HepG2 (cell line): ENCODE results near the gene TBC1D22A. TPM values are rescaled to one million over a fixed set of nuclear protein-coding genes. Genes with fewer than 3 reads are reported as not detected.

Experiments used
- FOXA3 ChIP-seq: IDR thresholded peaks from 2 replicates; pipeline ENCODE4 v1.6.1; 2016; ENCODE audit warnings: missing genetic modification reagents, missing compliant biosample characterization
- GATAD2A ChIP-seq: IDR thresholded peaks from 2 replicates; pipeline ENCODE4 v1.6.1; 2016
- KDM2A ChIP-seq: sonication (generic); formaldehyde crosslinking; IDR thresholded peaks from 2 replicates; pipeline ENCODE4 v1.4.0; 2020; ENCODE audit warnings: low read depth, missing genetic modification reagents, borderline replicate concordance
- KMT2B ChIP-seq: IDR thresholded peaks from 2 replicates; pipeline ENCODE4 v1.6.1; 2016; ENCODE audit warnings: missing genetic modification reagents, missing compliant biosample characterization
- NFYC ChIP-seq: IDR thresholded peaks from 2 replicates; pipeline ENCODE4 v1.6.1; 2016; ENCODE audit warnings: missing genetic modification reagents, missing compliant biosample characterization
- NPAS2 ChIP-seq: sonication (generic); formaldehyde crosslinking; IDR thresholded peaks from 2 replicates; pipeline ENCODE4 v1.8.0; 2022; ENCODE audit warnings: mild to moderate bottlenecking, missing genetic modification reagents, borderline replicate concordance
- SOX13 ChIP-seq, 3 experiments: fragments of 450-650 bp in 1 of 3; sonication (generic) in 1 of 3; formaldehyde crosslinking in 1 of 3; IDR thresholded peaks in 2 of 3; conservative IDR thresholded peaks in 1 of 3; 2 replicates each; pipeline versions ENCODE4 v1.5.0 to v1.6.1; 2016 to 2020; ENCODE audit warnings: antibody characterized with exemption in 1 of 3, mild to moderate bottlenecking in 1 of 3, missing compliant biosample characterization in 1 of 3, missing genetic modification reagents in 1 of 3, moderate library complexity in 1 of 3
- SOX6 ChIP-seq, 2 experiments: fragments of 450-650 bp in 1 of 2; sonication (generic) in 1 of 2; formaldehyde crosslinking in 1 of 2; IDR thresholded peaks; 2 replicates each; pipeline versions ENCODE4 v1.4.0 to v1.6.1; 2017 to 2020; ENCODE audit warnings: antibody characterized with exemption in 1 of 2, mild to moderate bottlenecking in 1 of 2, missing genetic modification reagents in 1 of 2
- SP140L ChIP-seq: sonication (generic); formaldehyde crosslinking; IDR thresholded peaks from 2 replicates; pipeline ENCODE4 v1.4.0; 2020; ENCODE audit warnings: missing genetic modification reagents, borderline replicate concordance
- ZFAT ChIP-seq: sonication (generic); formaldehyde crosslinking; conservative IDR thresholded peaks from 2 replicates; pipeline ENCODE4 v1.8.1; 2023; ENCODE audit warnings: missing genetic modification reagents, inconsistent platforms
- ZSCAN9 ChIP-seq: IDR thresholded peaks from 2 replicates; pipeline ENCODE4 v1.6.1; 2016; ENCODE audit warnings: borderline replicate concordance
- polyA plus RNA-seq, 8 experiments: library from polyadenylated mRNA; depleted of rRNA in 3 of 8; stranded (reverse) in 7 of 8; unstranded in 1 of 8; fragments of >200 nt; fragmentation: Illumina TruSeq in 4 of 8; extraction: Trizol in 4 of 8; gene quantifications; 2 replicates each; pipeline versions ENCODE4 v1.2.1 to v1.2.3, GENCODE V29; 2011 to 2016; ENCODE audit warnings: low read depth in 4 of 8, missing spikeins in 1 of 8, mixed read lengths in 1 of 8; ENCODE audit not compliant: insufficient read depth in 1 of 8
- total RNA-seq, 5 experiments: library from RNA; depleted of rRNA; stranded (reverse); fragments of >200 nt; fragmentation: Illumina TruSeq; extraction: Trizol; gene quantifications; 2 replicates each; pipeline ENCODE4 v1.2.3, GENCODE V29; 2016; ENCODE audit warnings: low read depth in 1 of 5
- TF ChIP-seq, protein P1 (sequence below): sonication (generic); formaldehyde crosslinking; IDR thresholded peaks from 2 replicates; pipeline ENCODE4 v1.5.0; 2020; ENCODE audit warnings: mild to moderate bottlenecking, missing genetic modification reagents
- TF ChIP-seq, protein P2 (sequence below): sonication (generic); formaldehyde crosslinking; conservative IDR thresholded peaks from 2 replicates; pipeline ENCODE4 v1.8.1; 2023; ENCODE audit warnings: missing genetic modification reagents
- TF ChIP-seq, protein P3 (sequence below): sonication (generic); formaldehyde crosslinking; IDR thresholded peaks from 2 replicates; pipeline ENCODE4 v1.5.1; 2020; ENCODE audit warnings: mild to moderate bottlenecking, missing genetic modification reagents, moderate library complexity
- TF ChIP-seq, protein P4 (sequence below): sonication (generic); formaldehyde crosslinking; IDR thresholded peaks from 2 replicates; pipeline ENCODE4 v1.5.0; 2020; ENCODE audit warnings: mild to moderate bottlenecking, missing genetic modification reagents, borderline replicate concordance

Gene TBC1D22A
- total and polyA plus RNA-seq, 2 of the 13 experiments (the other 11 are each of a cell fraction or from before 2014, with no cell fraction given) = 17.3 to 18.0 TPM

DNA sequence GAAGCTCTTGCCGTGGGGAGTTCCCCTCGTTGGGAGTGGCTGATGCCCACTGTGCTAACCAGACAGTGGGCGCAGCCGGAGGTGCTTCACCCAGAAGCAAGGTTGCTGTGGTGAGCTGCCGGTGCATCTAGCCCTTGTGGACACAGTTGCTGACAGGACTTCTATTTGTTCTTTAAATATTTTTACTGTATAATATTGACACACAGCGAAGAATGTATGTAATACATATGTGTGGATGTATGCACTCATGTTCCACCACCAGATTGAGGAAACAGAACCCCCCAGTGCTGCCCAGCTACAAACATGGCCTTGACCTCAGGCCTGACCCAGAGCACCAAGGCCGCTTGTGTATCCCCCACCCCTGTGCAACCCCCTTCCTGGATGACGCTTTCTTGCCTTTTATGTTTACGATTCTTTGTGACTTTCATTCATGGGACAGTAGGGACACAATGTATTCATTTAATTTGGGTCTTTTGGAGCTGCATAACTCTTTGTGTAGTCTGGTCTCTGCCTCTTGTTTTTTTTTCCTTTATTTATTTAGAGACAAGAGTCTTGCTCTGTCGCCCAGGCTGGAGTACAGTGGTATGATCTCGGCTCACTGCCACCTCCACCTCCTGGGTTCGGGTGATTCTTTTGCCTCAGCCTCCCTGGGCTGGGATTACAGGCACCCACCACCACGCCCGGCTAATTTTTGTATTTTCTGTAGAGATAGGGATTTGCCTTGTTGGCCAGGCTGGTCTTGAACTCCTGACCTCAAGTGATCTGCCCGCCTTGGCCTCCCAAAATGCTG is 132.6 kb downstream of the TBC1D22A start (continued):
- TF ChIP-seq, protein P1, sequence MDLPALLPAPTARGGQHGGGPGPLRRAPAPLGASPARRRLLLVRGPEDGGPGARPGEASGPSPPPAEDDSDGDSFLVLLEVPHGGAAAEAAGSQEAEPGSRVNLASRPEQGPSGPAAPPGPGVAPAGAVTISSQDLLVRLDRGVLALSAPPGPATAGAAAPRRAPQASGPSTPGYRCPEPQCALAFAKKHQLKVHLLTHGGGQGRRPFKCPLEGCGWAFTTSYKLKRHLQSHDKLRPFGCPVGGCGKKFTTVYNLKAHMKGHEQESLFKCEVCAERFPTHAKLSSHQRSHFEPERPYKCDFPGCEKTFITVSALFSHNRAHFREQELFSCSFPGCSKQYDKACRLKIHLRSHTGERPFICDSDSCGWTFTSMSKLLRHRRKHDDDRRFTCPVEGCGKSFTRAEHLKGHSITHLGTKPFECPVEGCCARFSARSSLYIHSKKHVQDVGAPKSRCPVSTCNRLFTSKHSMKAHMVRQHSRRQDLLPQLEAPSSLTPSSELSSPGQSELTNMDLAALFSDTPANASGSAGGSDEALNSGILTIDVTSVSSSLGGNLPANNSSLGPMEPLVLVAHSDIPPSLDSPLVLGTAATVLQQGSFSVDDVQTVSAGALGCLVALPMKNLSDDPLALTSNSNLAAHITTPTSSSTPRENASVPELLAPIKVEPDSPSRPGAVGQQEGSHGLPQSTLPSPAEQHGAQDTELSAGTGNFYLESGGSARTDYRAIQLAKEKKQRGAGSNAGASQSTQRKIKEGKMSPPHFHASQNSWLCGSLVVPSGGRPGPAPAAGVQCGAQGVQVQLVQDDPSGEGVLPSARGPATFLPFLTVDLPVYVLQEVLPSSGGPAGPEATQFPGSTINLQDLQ (CRISPR knock-in tag) = no peak
- TF ChIP-seq KMT2B (CRISPR knock-in tag) (no peak), SOX13 (IDR thresholded peaks at IDR 0.05) (no peak), SOX13 (CRISPR knock-in tag; conservative IDR thresholded peaks at IDR 0.05 in 1 of 2, IDR thresholded peaks at IDR 0.05 in 1 of 2) (peak in 1 of 2 experiments; percentile 55; a peak in 1 of 4 replicates), ZFAT (CRISPR knock-in tag) (no peak), FOXA3 (CRISPR knock-in tag) (peak; percentile 46), NFYC (no peak), SP140L (CRISPR knock-in tag) (no peak), GATAD2A (peak; percentile 66), KDM2A (CRISPR knock-in tag) (no peak), SOX6 (IDR thresholded peaks at IDR 0.05) (no peak), SOX6 (CRISPR knock-in tag; IDR thresholded peaks at IDR 0.05) (peak; percentile 55; the same call in 1 of the 2 replicates), NPAS2 (no peak), ZSCAN9 (no peak)
- TF ChIP-seq, protein P2, sequence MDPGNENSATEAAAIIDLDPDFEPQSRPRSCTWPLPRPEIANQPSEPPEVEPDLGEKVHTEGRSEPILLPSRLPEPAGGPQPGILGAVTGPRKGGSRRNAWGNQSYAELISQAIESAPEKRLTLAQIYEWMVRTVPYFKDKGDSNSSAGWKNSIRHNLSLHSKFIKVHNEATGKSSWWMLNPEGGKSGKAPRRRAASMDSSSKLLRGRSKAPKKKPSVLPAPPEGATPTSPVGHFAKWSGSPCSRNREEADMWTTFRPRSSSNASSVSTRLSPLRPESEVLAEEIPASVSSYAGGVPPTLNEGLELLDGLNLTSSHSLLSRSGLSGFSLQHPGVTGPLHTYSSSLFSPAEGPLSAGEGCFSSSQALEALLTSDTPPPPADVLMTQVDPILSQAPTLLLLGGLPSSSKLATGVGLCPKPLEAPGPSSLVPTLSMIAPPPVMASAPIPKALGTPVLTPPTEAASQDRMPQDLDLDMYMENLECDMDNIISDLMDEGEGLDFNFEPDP (CRISPR knock-in tag) = 0 out of 2 replicates have a peak, but pooled peaks have one; percentile 47
- TF ChIP-seq, protein P3, sequence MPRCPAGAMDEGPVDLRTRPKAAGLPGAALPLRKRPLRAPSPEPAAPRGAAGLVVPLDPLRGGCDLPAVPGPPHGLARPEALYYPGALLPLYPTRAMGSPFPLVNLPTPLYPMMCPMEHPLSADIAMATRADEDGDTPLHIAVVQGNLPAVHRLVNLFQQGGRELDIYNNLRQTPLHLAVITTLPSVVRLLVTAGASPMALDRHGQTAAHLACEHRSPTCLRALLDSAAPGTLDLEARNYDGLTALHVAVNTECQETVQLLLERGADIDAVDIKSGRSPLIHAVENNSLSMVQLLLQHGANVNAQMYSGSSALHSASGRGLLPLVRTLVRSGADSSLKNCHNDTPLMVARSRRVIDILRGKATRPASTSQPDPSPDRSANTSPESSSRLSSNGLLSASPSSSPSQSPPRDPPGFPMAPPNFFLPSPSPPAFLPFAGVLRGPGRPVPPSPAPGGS (CRISPR knock-in tag) = no peak
- TF ChIP-seq, protein P4, sequence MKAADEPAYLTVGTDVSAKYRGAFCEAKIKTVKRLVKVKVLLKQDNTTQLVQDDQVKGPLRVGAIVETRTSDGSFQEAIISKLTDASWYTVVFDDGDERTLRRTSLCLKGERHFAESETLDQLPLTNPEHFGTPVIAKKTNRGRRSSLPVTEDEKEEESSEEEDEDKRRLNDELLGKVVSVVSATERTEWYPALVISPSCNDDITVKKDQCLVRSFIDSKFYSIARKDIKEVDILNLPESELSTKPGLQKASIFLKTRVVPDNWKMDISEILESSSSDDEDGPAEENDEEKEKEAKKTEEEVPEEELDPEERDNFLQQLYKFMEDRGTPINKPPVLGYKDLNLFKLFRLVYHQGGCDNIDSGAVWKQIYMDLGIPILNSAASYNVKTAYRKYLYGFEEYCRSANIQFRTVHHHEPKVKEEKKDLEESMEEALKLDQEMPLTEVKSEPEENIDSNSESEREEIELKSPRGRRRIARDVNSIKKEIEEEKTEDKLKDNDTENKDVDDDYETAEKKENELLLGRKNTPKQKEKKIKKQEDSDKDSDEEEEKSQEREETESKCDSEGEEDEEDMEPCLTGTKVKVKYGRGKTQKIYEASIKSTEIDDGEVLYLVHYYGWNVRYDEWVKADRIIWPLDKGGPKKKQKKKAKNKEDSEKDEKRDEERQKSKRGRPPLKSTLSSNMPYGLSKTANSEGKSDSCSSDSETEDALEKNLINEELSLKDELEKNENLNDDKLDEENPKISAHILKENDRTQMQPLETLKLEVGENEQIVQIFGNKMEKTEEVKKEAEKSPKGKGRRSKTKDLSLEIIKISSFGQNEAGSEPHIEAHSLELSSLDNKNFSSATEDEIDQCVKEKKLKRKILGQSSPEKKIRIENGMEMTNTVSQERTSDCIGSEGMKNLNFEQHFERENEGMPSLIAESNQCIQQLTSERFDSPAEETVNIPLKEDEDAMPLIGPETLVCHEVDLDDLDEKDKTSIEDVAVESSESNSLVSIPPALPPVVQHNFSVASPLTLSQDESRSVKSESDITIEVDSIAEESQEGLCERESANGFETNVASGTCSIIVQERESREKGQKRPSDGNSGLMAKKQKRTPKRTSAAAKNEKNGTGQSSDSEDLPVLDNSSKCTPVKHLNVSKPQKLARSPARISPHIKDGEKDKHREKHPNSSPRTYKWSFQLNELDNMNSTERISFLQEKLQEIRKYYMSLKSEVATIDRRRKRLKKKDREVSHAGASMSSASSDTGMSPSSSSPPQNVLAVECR = peak; percentile 27; the same call in 1 of the 2 replicates
